HG03432 (cell line): ENCODE results near the gene GID4.

ENCODE experiments used
- ATAC-seq: cut with Tn5 transposase; IDR thresholded peaks from one replicate; pipeline ENCODE4 v1.9.1; 2021; ENCODE audit warnings: mild to moderate bottlenecking, moderate library complexity; ENCODE audit not compliant: unreplicated experiment

GID4 gene

DNA sequence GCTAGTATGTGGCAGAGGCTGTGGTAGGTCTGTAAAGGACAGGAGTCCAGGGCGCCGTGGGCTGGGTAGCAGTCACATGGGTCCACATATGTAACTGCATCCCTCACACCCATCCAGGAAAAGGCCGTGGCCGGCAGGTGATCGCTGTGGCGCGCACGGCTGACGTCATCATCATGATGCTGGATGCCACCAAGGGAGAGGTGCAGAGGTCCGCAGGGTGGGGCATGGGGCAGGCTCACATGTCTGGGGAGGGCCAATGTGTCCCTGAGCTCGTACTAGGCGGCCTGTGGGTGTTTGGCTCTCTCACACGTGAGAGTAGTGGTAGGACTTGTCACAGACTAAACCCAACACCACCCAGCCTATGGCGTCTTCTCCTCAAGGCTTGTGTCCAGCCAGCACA lies 60.3 kb downstream of the GID4 start:
- no peak for ATAC-seq

DNA sequence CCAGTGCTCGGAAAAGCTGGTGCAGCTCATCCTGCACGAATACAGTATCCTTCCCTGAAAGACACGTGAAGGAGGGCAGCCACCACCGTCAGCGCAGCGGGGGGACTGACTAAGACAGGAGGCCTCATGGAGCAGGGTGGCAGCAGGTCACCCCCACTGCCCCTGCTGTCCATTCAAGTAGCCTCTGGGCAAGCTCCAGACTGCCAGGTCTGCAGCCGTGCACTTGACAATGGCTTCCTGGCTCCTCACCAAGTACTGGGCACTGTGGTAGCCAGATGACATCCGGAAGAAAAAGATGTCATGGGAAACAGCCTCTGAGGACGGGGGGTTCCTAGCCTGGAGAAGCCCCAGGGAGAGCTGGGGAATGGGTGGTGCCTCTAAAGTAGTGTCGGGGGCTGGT lies 61.4 kb downstream of the GID4 start:
- ATAC-seq, result no peak

DNA sequence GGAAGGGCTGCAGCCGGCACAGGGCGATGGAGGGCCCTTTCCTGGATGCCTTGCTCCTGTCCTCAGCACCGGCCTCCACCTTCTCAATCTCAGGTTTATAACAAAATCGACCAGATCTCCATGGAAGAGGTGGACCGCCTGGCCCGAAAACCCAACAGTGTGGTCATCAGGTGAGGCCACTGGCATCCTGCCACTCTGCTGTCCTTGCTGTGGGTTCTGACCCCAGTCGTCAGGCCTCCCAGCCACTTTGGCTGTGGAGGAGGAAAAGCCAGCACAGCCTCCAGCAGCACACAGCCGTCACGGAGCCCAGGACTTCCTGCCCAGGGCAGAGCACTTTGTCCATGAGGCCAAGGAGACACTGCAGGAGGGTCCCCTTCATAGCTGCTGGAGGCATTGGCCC lies 62.6 kb downstream of the GID4 start:
- no peak for ATAC-seq

DNA sequence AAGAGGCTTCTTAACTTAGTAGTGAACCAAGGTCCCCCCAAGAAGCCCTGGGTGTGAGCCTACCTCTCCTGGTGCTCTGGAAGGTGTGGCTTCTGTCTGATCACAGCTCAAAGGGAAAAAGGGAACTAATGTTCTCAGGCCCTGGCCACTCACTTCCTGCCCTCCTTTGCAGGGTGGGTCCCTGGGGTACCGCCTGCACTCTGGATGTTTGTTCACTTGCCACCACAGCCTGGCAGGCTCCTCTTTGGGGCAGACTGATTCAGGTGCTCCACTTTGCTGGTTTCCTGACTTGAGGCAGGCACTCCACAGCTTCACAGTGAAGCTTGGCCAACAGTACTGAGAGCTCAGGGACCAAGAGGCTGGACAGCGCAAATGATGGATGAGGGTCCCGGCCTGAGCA lies 63.4 kb downstream of the GID4 start:
- no peak for ATAC-seq

DNA sequence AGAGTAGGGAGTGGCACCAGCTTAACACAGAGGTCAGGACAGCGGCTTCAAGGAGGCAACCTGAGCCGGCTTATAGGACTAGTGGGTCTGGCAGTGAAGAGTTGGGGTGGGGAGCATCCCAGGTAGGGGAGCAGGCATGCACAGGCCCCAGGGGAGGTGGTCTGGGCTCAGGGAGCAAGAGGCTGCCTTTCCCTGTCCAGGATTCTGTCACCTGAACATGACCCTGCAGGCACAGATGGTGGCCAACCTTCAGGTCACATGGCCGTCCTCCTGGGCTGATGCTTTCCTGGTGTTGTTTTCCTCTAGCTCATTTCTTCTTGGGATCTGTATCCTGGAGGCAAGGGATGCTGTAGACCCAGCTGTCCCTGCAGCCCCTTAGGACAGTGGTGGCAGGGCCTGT lies 65.8 kb downstream of the GID4 start:
- no peak for ATAC-seq

DNA sequence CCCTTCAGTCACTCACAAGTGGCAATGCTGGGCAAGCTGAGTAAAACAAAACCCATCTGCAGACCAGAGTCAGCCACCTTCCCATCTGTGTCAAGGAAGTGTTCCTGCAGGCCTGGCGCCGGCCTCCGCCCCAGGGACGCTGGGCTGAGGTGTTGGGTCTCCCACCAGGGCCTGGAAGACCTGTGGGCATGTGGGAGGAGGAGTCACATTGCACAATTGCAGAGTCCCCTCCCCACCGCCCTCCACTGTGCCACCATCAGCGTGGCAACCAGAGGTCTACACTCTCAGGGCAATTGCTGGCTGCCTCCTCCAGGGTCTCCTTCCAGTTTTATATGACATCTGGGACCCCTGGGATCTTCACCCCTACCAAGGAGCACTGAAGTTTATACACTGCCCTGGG lies 66.4 kb downstream of the GID4 start:
- ATAC-seq, result no peak

DNA sequence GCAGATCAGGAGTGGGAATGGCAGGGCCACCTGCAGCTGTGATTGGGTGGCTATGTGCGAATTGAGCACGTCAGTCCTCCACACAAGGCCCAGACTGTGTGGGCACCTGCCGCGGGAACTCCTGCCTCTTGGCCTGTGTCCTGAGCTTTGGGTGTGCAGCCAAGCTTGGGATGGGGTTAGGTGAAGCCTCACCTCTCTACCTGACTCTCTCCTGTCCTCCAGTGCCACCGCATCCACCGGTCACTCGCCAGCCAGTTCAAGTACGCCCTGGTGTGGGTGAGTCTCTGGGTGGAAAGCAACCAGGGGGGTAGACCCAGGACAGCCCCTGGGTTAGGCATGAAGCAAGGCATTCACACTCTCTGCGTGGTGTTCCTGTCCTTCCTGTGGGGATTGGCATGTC lies 67.0 kb downstream of the GID4 start:
- ATAC-seq, result no peak

DNA sequence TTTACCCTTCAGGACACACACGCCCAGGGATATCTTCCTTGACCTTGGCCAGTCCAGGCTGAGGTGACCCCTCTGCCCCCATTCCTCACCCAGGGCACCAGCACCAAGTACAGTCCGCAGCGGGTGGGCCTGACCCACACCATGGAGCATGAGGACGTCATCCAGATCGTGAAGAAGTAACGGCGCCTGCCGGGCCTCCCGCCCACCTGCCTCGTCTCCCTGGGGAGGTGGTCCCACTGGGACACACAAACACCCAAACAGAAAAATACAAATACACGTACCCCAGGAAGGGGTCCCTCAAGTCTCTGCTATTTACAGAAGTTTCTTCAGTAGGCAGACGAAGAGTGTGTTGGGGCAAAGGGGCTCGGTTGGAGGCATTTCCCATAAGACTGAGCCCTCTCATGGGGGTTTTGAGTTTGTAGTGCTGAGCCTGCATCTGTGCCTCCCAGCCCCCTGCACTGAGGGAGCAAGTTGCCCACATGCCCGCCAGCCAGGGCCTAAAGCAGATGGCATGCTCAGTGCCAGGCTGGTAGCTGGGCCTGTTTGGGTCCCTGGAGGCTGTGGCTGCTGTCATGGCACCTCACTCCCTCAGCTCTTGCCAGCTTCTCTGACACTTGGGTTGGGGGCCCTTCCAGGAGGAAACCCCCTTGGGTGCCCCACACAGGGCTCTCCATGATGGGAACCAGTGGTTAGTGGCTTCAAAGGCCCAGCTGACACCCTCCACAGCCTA lies 68.0 kb downstream of the GID4 start:
- ATAC-seq, result no peak

DNA sequence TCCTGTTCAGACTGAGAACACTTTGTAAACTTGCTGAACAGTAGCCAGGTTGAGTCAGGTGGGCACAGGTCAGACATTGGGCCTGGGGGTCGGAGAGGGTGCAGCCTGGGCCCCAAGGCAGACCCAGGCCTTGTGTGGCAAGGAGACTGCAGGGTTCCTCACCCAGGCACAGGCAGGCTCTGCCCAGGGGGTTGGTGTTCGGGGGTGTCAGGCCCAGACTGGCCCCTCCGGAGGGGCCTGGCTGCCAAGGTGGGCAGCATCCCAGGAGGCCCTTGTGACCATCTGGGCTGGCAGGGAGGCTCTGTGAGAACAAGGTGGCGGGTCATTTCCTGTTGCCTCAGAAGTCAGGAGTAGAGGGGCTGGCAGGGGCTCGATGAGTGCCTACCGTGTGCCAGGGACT lies 68.8 kb downstream of the GID4 start:
- ATAC-seq, result no peak

DNA sequence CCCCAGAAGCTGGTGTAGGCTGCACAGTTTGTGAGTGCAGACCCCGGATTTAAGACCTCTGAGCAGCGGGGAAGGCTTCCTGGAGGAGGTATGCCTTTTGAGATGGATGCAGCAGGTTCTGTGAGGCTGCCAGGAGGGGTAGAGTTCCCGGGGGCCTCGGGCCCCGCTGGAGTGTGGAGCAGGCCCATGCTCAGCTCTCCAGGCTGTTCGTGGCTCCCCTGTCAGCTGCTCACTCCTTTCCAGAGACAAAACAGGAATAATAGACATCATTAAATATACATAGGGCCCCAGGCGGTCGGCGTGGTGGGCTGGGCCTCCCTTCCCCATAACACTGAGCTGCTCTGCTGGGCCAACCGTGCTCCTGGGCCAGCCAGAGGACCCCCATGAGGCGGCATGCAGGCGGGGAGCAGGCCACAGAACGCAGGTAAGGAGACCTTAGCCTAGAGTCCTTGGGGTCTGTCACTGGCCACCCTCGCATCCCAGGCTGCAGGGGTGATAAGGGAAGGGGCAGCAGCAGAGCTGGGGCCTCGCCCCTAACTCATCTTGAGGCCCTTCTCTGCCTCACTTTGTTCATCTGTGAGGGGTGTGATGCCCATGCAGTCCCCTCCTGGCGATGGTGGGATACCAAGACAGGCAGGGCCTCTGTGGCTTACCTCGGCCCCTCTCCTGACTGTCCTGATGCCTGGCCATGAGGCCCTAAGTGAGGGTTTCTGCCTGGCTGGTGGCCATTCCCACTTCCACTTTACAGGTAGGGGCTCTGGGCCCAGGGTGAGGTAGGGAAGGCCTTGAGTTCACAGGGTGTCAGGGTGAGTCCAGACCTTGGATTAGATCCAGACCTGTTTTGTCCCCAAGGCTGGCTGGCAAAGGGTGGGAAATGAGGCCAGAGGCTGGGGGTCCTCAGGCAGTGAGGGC lies 69.4 kb downstream of the GID4 start, which contains the start of gene MYO15A:
MYO15A (plus strand) TSS at position 356 of the 912 bp plus-strand sequence. CDS start 10,045 bp downstream, outside the sequence.
- ATAC-seq, result no peak

DNA sequence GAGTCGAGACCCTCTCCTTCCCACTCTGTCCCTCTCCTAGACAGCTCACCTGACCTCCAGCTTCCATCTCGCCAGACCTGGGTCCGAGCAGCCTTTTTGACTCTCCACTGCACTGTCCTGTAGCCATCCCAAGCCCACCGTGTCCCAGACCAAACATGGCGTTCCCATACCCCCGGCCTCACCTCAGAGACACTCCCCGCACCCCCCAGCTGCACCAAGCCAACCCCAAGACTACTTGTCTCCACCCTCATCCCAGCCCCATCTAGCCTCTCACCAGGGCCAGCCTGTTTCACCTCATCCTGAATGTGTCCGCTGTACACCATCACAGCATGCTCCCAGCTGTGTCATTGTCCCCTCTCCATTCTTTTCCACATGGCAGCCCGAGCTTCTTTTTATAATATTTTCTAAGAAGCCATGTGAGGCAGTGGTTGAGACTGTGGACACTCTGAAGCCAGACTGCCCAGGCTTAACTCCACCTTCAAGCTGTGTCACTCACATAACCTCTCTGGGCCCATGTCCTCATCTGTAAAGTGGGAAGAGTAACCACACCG lies 70.8 kb downstream of the GID4 start:
- no peak for ATAC-seq

DNA sequence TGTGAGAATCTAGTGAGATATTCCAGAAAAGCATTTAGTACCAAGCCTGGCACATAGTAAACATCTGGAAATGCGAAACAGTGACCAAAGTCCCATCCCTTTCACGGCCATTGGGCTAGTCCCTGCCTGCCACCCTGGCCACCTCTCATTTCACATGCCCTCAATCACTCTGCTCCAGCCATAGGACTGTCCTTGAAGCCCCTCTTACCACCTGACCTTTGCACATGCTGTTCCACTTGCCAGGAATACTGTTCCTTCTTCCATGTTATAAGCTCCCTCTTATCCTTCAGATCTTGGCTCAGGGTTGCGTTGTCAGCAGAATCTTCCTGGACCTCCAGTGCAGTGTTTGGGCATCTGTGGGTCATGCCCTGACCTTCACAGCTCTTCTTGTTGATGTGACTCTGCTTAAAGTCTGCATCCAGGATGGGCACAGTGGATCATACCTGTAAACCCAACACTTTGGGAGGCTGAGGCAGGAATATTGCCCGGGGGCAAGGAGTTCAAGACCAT lies 71.5 kb downstream of the GID4 start:
- ATAC-seq, result no peak

DNA sequence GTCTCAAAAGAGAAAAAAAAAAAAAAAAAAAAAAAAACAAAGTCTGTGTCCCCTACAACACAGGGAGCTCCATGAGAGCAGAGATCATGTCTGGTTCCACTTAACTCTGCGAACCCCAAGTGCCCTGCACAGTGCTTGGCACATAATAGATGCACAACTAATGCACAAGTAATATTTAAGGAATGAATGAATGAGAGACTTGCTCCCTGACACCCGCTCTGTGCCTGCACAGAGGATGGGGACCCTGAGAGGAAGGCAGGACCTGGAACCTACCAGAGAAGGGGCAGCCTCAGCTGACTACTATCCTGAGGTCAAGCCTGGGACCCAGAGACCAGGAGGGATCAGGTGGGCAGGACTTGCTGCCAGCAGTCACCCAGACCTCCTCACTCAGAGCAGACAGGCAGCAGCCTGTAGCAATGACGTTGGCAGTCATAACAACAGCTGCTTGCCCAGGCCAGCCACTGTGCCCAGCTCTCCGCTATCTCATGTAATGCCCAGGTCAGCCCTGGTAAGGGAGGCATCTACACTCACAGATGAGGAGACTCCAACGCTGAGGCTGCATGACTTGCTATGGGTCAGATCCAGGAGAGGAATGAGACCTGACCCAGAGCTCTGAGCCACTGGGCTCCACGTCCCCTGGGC lies 72.2 kb downstream of the GID4 start:
- ATAC-seq, result no peak

DNA sequence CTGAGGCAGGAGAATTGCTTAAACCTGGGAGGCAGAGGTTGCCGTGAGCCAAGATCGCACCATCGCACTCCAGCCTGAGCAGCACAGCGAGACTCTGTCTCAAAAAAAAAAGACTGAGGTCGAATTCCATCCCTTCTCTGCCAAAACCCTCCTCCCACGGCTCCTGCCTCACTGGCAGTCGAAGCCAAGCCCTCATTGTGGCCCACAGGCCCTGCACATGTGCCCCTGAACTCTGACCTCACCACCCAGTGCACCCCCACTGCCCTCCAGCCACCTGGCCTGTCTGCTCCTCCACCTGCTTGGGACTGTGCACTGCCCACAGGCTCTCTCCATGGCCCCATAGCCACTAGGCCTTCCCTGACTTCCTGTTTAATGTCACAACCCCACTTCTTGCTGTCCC lies 76.3 kb downstream of the GID4 start:
- ATAC-seq, result no peak

DNA sequence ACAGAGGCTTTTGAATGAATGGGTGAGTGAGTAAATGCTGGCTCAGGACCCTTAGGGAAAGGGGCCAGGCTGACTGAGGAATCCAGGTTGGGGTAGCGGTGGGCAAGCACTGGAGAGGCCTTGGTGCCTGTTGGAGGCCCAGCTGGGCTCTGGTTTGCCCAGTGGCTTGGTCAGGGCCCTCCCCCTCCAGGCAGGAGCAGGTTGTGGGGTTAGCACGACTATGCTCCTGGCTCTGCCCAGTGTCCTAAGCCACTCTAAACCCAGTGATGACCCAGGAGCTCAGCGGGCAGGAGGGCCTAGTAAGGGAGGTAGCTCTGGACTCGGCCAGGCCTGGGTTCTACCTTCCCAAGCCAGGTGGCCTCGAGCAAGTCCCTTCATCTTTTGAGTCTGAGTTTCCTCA lies 76.9 kb downstream of the GID4 start:
- no peak for ATAC-seq

DNA sequence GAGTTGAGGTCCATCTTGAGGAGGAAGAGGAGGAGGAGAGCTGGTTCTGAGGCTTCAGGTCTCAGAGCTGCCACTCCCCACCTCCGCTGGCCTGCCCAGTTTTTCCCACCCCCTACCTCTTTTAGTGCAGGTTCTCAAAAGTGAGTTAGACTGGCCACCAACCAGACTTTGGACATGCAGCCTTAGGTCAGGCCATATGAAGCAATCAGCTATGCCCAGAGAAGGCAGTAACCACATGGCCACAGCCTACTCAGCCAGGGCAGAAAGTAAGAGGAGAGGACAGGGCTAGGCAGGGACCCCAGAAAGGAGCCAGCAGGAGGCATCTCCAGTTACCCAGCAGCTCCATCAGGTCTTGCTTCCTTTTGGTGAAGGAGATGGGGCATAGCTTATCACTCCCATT lies 78.3 kb downstream of the GID4 start:
- ATAC-seq, result no peak
